GM19025 (cell line): ENCODE measurements around the gene MDM2.
"Not testable (repeated sequence)": the region's sequence is repeated elsewhere in the genome, so short reads cannot be mapped to it uniquely, and the experiment has no call there.

ENCODE experiments used
- ATAC-seq: cut with Tn5 transposase; IDR thresholded peaks from one replicate; pipeline ENCODE4 v1.9.1; 2021; ENCODE audit warnings: mild to moderate bottlenecking, low read depth, moderate library complexity; ENCODE audit not compliant: unreplicated experiment

Gene MDM2

DNA sequence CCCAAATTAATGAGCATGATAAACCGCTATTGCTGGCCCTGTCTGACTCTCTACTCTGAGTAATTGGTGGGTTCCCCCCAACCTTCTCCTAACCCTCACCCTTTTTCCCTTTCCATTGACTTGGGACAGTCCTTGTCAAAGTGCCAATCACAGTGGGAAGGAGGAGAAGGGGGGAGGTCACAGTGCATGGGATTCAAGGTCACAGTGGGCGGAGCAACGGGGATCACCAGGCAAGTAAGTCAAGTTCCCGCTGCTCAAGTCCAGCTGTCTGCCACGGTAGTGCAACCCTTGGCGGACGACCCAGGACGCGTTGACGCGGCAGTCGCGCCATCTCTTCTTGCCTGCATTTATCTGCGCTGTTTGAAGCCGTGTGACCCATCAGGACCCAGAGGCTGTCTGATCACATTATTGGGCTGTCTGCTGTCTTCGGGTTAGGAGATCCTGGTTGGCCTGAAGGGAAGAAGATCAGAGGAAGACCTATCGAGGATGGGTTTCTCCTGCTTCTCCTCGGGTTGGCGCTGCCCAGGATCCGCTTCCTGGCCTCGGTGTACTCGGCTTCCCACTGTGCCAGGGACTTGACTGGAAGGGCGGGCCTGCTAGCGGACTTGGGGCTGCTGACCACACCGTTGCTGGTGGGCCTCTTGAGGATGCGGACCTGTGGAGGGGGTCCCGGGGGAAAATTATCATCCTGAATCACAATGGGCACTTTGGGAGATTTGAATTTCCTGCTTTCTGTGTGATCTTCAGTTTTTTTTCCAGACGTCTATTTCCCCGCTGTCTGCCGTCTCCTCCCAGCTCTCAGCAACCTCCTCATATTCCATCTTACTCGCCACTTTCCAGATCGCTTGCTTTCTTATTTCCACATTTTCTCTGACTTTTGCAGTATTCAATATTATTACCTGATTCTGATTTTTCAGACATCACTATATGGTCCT lies 3.1 kb upstream of the MDM2 start:
- no peak for ATAC-seq

DNA sequence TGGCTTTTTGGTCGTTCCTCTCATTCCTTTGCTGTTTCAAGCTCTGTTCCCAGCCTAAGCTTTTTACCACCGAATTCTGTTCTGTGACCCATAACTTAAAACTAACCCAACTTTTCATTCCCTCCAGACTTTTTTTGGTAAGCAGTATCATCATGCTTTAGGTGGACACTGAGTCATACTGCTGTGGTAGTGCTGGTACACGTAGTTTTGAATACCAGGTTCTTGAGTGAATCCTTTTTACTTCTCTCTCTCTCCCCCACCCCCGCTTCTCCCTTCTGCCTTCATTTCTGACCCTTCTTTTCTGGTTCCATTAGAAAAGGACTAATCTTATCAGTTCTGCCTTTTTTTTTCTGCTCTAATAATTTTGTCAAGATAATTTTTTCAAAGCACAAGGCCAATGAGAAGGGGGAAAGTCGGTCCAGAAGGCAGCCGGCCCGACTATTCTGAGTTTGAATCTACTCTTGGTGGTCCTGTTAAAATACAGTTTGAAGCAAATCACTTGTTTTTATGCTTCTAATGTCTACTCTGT lies 2.3 kb upstream of the MDM2 start:
- ATAC-seq = no peak

DNA sequence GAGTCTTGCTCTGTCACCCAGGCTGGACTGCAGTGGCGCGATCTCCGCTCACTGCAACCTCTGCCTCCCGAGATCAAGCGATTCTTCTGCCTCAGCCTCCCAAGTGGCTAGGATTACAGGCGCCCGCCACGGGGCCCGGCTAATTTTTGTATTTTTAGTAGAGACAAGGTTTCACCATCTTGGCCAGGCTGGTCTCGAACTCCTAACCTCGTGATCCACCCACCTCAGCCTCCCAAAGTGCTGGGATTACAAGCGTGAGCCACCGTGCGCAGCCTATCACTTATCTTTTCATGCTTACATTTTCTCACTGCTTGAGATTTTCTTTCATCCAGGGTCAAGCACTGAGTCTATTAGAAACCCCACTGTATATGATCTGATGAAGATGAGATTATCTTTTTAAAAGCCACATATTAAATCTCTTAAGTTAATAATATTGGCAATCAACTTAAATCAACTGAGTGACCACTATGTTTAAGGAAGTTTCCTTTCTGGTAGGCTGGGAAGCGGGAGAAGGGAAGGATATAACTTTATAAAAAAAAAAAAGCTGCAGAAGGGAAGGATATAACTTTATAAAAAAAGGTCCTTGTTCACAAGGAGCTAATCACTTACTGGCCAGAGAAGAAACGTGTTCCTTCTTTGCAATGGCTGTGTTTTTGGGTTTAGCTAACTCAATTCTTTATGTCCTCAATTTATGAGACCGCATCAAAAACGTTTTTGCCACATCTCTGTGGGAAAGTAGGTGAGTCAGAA lies 1.3 kb upstream of the MDM2 start:
- ATAC-seq = no peak

DNA sequence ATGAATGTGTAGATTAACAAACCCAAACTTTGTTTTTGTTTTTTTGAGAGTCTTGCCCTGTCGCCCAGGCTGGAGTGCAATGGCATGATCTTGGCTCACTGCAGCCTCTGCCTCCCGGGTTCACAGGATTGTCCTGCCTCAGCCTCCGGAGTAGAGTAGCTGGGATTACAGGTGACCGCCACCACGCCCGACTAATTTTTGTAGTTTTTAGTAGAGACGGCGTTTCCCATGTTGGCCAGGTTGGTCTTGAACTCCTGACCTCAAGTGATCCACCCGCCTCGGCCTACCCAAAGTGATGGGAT lies 752 bp upstream of the MDM2 start:
- not testable (repeated sequence) for ATAC-seq

DNA sequence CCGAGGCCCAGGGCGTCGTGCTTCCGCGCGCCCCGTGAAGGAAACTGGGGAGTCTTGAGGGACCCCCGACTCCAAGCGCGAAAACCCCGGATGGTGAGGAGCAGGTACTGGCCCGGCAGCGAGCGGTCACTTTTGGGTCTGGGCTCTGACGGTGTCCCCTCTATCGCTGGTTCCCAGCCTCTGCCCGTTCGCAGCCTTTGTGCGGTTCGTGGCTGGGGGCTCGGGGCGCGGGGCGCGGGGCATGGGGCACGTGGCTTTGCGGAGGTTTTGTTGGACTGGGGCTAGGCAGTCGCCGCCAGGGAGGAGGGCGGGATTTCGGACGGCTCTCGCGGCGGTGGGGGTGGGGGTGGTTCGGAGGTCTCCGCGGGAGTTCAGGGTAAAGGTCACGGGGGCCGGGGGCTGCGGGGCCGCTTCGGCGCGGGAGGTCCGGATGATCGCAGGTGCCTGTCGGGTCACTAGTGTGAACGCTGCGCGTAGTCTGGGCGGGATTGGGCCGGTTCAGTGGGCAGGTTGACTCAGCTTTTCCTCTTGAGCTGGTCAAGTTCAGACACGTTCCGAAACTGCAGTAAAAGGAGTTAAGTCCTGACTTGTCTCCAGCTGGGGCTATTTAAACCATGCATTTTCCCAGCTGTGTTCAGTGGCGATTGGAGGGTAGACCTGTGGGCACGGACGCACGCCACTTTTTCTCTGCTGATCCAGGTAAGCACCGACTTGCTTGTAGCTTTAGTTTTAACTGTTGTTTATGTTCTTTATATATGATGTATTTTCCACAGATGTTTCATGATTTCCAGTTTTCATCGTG lies 612 bp downstream of the MDM2 start:
- ATAC-seq = peak; percentile 35

DNA sequence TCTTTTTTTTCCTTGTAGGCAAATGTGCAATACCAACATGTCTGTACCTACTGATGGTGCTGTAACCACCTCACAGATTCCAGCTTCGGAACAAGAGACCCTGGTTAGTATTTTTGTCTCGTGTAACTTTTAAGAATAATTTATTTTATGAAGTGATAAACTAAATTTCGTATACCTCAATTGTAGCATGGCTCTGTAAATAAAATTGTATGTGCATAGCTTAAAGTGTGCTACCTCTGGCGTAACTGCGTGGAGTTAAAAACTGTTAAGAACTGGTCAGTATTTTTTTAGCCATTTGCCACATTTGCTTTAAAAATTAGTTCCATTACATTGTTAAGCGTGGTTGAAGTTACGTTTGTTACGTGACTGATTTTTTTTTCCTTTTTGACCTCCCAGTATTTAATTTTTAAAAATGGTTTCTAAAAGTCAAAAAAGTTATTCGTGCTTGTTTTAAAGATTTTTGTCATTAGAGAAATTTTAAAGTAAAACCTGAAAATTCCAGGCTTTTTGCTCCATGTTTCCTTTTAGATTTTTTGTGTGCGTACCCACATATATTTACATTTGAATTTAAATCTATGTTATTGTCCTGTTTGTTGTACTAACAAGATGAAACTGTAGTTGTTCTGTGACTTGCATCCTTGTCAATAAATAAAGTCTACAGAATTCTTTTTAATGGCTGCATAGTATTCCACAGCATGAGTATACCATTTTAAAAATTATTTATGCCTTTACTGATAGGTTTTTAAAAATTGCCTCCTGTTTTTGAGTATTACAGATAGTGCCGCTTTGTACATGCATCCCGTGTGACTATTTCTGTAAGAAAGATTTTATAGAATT lies 1.4 kb downstream of the MDM2 start:
- ATAC-seq = no peak

DNA sequence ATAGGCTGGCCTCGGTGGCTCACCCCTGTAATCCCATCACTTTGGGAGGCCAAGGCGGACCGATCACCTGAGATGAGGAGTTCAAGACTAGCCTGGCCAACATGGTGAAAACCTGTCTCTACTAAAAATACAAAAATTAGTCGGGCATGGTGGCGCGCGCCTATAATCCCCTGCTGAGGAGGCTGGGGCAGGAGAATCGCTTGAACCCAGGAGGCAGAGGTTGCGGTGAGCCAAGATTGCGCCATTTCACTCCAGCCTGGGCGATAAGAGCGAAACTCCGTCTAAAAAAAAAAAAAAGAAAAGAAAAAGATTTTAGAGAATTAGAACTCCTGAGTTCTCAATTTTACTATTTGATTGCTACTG lies 2.0 kb downstream of the MDM2 start:
- not testable (repeated sequence) for ATAC-seq

DNA sequence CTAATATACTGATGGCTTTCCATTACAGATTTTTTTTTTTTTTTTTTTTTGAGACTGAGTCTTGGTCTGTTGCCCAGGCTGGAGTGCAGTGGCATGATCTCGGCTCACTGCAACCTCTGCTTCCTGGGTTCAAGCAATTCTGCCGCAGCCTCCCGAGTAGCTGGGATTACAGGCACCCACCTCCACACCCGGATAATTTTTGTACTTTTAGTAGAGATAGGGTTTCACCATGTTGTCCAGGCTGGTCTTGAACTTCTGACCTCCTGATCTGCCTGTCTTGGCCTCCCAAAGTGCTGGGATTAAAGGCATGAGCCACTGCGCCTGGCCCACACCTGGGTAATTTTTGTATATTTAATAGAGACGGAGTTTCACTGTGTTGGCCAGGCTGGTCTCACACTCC lies 3.6 kb downstream of the MDM2 start:
- ATAC-seq = not testable (repeated sequence)

DNA sequence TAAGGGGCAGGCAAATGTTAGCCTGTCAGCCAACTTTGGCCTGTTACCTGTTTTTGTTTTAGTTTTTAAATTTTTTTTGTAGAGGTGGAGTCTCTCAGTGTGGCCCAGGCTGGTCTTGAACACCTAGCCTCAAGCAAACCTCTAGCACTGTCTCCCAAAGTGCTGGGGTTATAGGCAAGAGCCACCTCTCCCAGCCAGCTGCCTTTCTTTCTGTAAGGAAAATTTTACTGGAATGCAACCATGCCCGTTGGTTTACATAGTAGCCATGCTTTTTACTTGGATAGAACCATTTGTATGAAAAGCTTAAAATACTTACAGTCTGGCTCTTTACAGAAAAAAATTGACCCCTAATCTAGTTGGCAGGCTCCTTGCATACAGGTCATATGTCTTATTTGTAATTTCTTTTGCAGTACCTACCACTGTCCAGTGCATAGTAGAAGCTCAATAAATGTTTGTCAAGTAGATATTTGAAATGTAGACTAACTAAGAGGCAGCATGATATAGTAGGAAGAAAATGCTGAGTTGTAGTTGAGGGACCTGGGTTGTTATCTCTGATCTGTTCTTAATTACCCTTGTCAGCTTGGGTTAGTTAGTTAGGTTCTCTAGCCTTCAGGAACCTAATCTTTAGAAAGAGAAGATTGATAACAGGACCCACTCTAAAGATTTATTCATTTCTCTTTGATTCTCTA lies 4.7 kb downstream of the MDM2 start:
- no peak for ATAC-seq

DNA sequence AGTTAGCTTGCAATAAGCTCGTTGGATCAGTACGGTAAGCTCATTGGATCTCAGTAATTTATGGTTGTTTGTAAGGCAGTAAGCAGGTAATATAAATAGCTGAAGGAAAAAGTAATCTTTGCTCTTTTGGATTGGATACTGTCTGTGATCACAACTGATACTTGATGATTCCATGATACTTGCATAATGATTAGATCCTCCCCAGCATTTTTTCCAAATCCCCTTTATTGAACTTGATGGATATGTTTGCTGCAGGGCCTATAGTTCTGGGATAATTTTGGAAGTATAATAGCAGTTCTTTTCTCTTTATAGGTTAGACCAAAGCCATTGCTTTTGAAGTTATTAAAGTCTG lies 5.2 kb downstream of the MDM2 start:
- no peak for ATAC-seq

DNA sequence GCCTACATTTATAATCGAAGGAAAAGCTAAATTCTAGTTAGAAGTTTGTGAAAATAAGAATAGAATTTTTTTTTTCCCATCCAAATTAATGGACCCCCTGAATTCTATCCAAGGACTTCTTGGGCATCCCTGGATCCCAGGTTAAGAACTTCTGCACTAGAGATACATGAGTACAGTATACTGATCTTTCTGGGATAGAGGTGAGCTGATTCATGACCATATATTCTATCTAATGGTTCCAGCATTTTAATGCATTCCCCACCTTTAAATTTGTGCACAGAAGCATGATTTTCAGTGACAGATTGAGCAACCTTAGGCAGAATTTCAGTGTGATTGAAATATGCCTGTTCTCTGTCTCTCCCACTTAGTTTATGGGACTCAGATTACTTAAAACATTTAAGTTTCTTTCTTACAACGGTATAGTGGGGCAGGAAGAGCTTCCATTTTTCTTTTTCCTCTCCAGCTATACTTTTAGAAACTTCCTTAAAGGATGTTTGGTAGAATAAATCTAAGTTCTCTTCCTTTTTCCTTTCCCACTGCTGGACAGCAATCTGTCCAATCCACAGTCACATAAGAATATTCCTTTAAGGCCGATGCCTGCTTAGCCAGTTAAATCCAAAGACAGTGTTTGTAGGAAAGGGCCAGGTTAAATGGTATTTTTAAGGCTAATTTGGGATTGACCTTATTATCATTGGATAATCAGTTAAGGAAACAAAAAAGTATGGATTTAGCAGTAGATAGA lies 6.7 kb downstream of the MDM2 start:
- ATAC-seq = no peak

DNA sequence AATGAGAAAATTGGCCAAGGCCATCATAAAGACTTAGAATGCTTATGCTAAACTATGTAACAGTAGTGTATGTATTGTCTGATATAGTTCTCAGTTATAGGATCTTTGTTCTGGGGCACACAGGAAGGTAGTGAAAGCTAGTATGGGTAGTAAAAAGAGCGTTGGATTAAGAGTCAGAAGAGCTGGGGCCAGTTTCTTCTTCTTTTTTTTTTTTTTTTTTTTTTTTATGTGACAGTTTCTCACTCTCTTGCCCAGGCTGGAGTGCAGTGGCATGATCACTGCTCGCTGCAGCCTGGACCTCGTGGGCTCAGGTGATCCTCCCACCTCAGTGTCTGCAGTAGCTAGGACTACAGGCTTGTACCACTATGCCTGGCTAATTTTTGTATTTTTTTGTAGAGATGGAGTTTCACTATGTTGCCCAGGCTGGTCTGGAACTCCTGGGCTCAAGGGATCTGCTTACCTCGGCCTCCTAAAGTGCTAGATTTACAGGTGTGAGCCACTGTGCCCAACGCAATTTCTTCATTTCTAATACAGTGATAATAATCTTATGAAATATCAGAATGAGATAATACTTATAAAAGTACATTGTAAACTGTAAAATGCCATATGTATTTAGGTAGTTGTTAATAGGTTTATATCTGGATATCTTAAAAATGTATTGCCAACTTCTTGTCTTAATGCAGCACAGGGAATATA lies 7.4 kb downstream of the MDM2 start:
- no peak for ATAC-seq

DNA sequence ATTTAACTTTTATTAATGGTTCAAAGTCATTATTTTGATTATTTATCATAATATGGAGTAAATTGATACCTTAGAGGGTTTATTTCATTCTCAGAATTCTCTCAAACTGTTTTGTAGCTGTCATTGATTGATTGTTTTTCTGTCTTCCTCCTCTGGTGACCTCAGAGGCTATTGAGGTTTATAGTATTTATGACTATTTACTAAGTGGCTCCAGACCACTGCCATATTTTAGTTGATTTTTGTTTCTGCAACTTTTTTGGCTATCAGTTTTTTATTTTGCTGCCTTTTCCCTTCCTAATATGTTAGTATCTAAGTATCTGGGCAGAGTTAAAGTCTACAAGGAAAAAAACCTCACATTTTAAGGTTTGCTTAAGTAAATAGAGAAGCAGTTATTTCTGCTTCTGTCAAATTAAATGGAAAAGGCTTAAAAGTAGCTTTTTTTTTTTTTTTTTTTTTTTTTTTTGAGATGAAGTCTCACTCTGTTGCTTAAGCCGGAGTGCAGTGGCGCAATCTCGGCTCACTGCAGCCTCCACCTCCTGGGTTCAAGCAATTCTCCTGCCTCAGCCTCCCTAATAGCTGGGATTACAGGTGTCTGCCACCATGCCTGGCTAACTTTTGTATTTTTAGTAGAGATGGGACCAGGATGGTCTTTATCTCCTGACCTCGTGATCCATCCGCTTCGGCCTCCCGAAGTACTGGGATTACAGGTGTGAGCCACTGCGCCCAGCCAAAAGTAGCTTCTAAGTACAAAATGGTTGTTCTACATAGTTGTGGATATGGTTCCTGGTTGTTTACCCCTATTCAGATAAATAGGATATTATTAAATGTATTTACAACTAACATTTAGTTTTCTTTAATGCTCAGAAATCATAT lies 8.2 kb downstream of the MDM2 start:
- no peak for ATAC-seq

DNA sequence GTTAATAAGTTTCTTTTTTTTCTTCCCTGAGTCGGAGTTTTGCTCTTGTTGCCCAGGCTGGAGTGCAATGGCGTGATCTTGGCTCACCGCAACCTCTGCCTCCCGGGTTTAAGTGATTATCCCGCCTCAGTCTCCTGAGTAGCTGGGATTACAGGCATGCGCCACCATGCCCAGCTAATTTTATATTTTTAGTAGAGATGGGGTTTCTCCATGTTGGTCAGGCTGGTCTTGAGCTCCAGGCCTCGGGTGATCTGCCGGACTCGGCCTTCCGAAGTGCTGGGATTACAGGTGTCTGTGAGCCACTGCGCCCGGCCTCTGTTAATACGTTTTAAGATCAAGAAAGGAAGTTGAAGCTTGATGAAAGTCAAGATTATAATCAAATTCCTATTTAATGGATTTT lies 11.5 kb downstream of the MDM2 start:
- not testable (repeated sequence) for ATAC-seq

DNA sequence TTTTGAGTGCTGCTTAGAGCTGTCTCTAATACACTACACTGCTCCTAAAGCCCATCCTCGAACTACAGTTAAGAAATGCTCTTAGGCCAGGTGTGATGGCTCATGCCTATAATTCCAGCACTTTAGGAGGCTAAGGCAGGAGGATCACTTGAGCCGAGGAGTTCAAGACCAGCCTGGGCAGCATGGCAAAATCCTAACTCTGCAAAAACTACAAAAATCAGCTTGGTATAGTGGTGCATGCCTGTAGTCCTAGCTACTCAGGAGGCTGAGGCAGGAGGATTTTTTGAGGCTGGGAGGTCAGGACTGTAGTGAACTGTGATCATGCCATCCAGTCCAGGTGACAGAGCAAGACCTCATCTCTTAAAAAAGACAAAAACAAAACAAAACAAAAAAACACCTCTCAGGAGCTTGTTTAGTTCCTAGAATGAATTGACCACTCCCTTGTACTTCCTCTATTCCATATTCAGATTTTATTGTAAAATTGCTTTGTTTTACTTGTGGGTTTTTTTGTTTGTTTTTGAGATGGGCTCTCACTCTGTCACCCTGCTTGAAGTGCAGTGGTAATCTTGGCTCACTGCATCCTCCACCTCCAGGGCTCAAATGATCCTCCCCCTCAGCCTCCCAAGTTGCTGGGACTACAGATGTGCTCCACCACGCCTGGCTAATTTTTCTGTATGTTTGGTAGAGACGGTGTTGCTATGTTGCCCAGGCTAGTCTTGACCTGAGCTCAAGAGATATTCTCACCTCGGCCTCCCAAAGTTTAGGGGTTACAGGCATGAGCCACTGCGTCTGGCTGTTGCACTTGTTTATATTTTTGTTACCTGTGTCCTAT lies 13.6 kb downstream of the MDM2 start:
- ATAC-seq = no peak

DNA sequence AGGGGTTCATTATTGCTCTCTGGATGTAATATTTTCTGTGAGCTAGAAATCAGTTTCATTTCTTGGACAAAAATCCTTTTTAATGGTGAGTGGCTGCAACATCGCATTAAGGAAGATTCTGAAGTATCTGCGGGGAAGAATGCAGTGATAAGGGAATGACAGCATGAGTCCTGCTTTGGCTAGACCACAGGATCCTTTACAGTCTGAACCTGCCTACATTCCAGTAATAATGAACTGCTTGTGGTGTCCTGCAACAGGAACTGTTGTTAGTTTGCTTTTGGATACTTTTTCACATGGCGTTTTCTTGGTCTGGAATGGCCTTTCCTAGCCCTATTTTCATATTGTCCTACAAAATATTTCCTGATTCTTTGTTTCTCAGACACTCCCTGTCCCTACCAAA lies 15.7 kb downstream of the MDM2 start:
- no peak for ATAC-seq

DNA sequence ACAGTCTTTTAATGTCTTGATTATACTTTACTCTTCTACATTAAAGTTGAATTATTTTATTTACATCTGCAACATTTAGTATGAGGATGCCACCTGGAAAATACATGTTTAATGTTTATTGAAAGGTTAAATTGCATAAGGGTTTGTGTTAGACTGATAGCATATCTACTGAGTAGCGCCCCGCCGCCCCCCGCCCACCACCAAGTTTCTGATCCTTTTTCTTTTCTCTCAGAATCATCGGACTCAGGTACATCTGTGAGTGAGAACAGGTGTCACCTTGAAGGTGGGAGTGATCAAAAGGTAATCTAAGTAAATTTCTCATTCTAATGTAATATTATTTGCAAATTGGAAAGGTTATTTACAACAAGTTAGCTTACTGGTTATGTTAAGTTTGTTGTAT lies 16.2 kb downstream of the MDM2 start:
- ATAC-seq = no peak
